ENCODE measurements around the gene ISM2. TPM values are rescaled to one million over a fixed set of nuclear protein-coding genes. Genes with fewer than 3 reads are reported as not detected.

The ISM2 gene
- total and polyA plus RNA-seq, 9 of the 15 experiments (the other 6 are each of a cell fraction or from before 2014, with no cell fraction given) = 0.08 to 0.11 TPM; not detected in 7

GRCh38 chr14:77455966-77456640, 42.5 kb downstream of the ISM2 start (continued):
- TF ChIP-seq, protein P1, sequence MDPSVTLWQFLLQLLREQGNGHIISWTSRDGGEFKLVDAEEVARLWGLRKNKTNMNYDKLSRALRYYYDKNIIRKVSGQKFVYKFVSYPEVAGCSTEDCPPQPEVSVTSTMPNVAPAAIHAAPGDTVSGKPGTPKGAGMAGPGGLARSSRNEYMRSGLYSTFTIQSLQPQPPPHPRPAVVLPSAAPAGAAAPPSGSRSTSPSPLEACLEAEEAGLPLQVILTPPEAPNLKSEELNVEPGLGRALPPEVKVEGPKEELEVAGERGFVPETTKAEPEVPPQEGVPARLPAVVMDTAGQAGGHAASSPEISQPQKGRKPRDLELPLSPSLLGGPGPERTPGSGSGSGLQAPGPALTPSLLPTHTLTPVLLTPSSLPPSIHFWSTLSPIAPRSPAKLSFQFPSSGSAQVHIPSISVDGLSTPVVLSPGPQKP (CRISPR knock-in tag; IDR thresholded peaks at IDR 0.05) = no peak
- TF ChIP-seq HDAC2 (IDR thresholded peaks at IDR 0.05) (no peak), ZBTB49 (CRISPR knock-in tag; IDR thresholded peaks at IDR 0.05; ENCODE audit: borderline replicate concordance) (no peak), RBM25 (IDR thresholded peaks at IDR 0.05; ENCODE audit: low read depth, low read length, severe bottlenecking) (peak; percentile 92)

- no peak overlapping the region for H3K4me3 ChIP-seq
- H3K9ac ChIP-seq (ENCODE audit: insufficient read depth in 1 of 2, low read depth in 2 of 2, low read length in 2 of 2) = no peak overlapping the region
- intact Hi-C loops (cut with micrococcal nuclease) (no loop called here), in situ Hi-C loops (cut with MboI) (no loop called here)
- H3K4me1 ChIP-seq (replicated peaks in 1 of 2; ENCODE audit: control insufficient read depth in 2 of 2, insufficient read depth in 2 of 2, low read length in 2 of 2) = no peaks in the 10 kb centered on the region
- no peak overlapping the region for H3K4me2 ChIP-seq (ENCODE audit: insufficient read depth, low read length)
- WGBS (ENCODE audit: insufficient coverage, low coverage, missing lambda C conversion rate) = 88% methylated on average over 2 of the region's 2 CpGs
- ChIA-PET CTCF (ENCODE audit: low intra/inter-chr PET ratio) (no interaction called here), POLR2A (interaction anchor here (0.6 to 0.7 kb wide), 2 partner anchors 18 to 35 kb away, joined by 3 read pairs; no protein-coding TSS in a partner anchor)
- no peaks in the 10 kb centered on the region for H3K9me3 ChIP-seq (replicated peaks; ENCODE audit: control insufficient read depth, insufficient read depth, low read depth, low read length)
- H3K79me2 ChIP-seq (ENCODE audit: control insufficient read depth, insufficient read depth, low read length) = no peaks in the 10 kb centered on the region
- ATAC-seq = no peak
- H3K9me1 ChIP-seq (ENCODE audit: control insufficient read depth, insufficient read depth, low read length) = no peaks in the 10 kb centered on the region
- BruUV-seq (replicated peaks) = no TSS peak
- no peak for DNase-seq (ENCODE audit: extremely low read depth in 1 of 4, low spot score in 3 of 4)
- no peaks in the 10 kb centered on the region for H3K27me3 ChIP-seq (ENCODE audit: control insufficient read depth in 2 of 2, insufficient read depth in 2 of 2, low read length in 2 of 2)
- no peak for FAIRE-seq
- H4K20me1 ChIP-seq (replicated peaks; ENCODE audit: control insufficient read depth, insufficient read depth, low read length) = no peaks in the 10 kb centered on the region
- no peak overlapping the region for H3K27ac ChIP-seq (ENCODE audit: extremely low read depth, low read depth, low read length)
- H3K36me3 ChIP-seq (ENCODE audit: control insufficient read depth, insufficient read depth, low read length) = peaks cover 20% of the 10 kb centered on the region; the same call in 2 of the 3 replicates
- H2AFZ ChIP-seq (ENCODE audit: low read depth, low read length) = no peak overlapping the region
- TF ChIP-seq ZNF431 (CRISPR knock-in tag; IDR thresholded peaks at IDR 0.05) (no peak), MAZ (CRISPR knock-in tag; conservative IDR thresholded peaks at IDR 0.05 in 1 of 2, IDR thresholded peaks at IDR 0.05 in 1 of 2) (no peak), SETDB1 (IDR thresholded peaks at IDR 0.05; ENCODE audit: low read length) (no peak), LCOR (CRISPR knock-in tag; IDR thresholded peaks at IDR 0.05) (no peak), ZNF184 (CRISPR knock-in tag; IDR thresholded peaks at IDR 0.05) (no peak), ZNF507 (tag; conservative IDR thresholded peaks at IDR 0.05) (no peak), STAT5A (IDR thresholded peaks at IDR 0.05; ENCODE audit: borderline replicate concordance, low read length) (no peak), PRPF4 (IDR thresholded peaks at IDR 0.05; ENCODE audit: insufficient read depth, low read depth, low read length, poor library complexity, severe bottlenecking) (no peak)
- TF ChIP-seq, protein P2, sequence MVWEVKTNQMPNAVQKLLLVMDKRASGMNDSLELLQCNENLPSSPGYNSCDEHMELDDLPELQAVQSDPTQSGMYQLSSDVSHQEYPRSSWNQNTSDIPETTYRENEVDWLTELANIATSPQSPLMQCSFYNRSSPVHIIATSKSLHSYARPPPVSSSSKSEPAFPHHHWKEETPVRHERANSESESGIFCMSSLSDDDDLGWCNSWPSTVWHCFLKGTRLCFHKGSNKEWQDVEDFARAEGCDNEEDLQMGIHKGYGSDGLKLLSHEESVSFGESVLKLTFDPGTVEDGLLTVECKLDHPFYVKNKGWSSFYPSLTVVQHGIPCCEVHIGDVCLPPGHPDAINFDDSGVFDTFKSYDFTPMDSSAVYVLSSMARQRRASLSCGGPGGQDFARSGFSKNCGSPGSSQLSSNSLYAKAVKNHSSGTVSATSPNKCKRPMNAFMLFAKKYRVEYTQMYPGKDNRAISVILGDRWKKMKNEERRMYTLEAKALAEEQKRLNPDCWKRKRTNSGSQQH (CRISPR knock-in tag; IDR thresholded peaks at IDR 0.05) = no peak
These were observed 56.4 kb downstream of the ISM2 start for GRCh38 chr14:77442196-77442595.
